BLaER1 (cell line): ENCODE data around the gene STAT6.

ENCODE experiments used
- H3K27ac ChIP-seq: shearing (Covaris generic); formaldehyde crosslinking; 2 replicates; pipeline ENCODE4 v1.8.1; 2022
- H3K27me3 ChIP-seq: shearing (Covaris generic); formaldehyde crosslinking; 2 replicates; pipeline ENCODE4 v1.8.1; 2022
- H3K36me3 ChIP-seq: shearing (Covaris generic); formaldehyde crosslinking; 2 replicates; pipeline ENCODE4 v1.8.1; 2022
- H3K4me1 ChIP-seq: shearing (Covaris generic); formaldehyde crosslinking; 2 replicates; pipeline ENCODE4 v1.8.1; 2022
- H3K4me2 ChIP-seq: shearing (Covaris generic); formaldehyde crosslinking; 2 replicates; pipeline ENCODE4 v1.8.1; 2022
- H3K4me3 ChIP-seq: shearing (Covaris generic); formaldehyde crosslinking; 2 replicates; pipeline ENCODE4 v1.8.1; 2022
- H3K9ac ChIP-seq: shearing (Covaris generic); formaldehyde crosslinking; 2 replicates; pipeline ENCODE4 v1.8.1; 2022
- H3K9me3 ChIP-seq: shearing (Covaris generic); formaldehyde crosslinking; 2 replicates; pipeline ENCODE4 v1.8.1; 2022
- H4K20me1 ChIP-seq: shearing (Covaris generic); formaldehyde crosslinking; 2 replicates; pipeline ENCODE4 v1.8.1; 2022
- Cebpa-rat ChIP-seq: shearing (Covaris generic); IDR thresholded peaks from 2 replicates; pipeline ENCODE4 v1.8.1; 2022

Gene STAT6

GRCh38 chr12:57111031-57111734 lies at the start of gene STAT6:
Gene STAT6, minus strand, starts transcription at chr12:57111362. Its CDS starts 3,084 bp downstream, at chr12:57108278.
- H3K27me3 ChIP-seq = no peaks in the 10 kb centered on the region
- H3K4me2 ChIP-seq = peak within 1 kb of the TSS; percentile 99
- peaks cover 39% of the 10 kb centered on the region for H4K20me1 ChIP-seq
- peaks cover 27% of the 10 kb centered on the region for H3K36me3 ChIP-seq
- H3K4me1 ChIP-seq = peaks cover 35% of the 10 kb centered on the region
- H3K9me3 ChIP-seq = no peaks in the 10 kb centered on the region
- peak within 1 kb of the TSS; percentile 93 for H3K27ac ChIP-seq
- H3K9ac ChIP-seq = peak within 1 kb of the TSS; percentile 95
- no peak for TF ChIP-seq Cebpa-rat
- peak within 1 kb of the TSS; percentile 94 for H3K4me3 ChIP-seq

GRCh38 chr12:57160741-57161140 lies 49.6 kb upstream of the STAT6 start:
- H3K27me3 ChIP-seq = no peaks in the 10 kb centered on the region
- H3K9ac ChIP-seq = no peak overlapping the region
- no peaks in the 10 kb centered on the region for H3K9me3 ChIP-seq
- no peak overlapping the region for H3K27ac ChIP-seq
- no peak for TF ChIP-seq Cebpa-rat
- peaks cover 57% of the 10 kb centered on the region for H3K4me1 ChIP-seq
- H3K4me3 ChIP-seq = no peak overlapping the region
- H3K36me3 ChIP-seq = peaks cover 43% of the 10 kb centered on the region
- no peak overlapping the region for H3K4me2 ChIP-seq
- no peaks in the 10 kb centered on the region for H4K20me1 ChIP-seq

DNA sequence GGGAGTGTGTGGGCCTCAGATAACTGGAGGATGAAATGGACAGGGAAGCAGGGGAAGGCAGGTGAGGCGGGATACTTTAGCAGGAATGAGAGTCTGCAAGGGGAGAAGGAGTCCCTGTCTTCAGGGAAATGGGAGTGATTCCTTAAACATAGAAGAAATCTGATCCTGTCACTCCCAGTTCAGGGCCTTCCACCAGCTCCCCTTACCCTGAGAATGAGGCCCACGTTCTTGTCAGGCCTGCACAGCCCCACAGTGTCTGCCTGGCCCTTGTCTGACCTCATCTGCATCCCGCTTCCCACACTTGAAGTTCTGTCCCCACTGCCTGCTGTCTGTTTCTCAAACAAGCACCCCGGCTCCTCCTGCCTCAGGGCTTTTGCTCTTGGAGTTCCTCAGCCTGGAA lies 48.9 kb upstream of the STAT6 start:
- Histone ChIP-seq H3K4me3 (no peak overlapping the region), H3K27ac (no peak overlapping the region), H3K4me1 (peaks cover 57% of the 10 kb centered on the region), H3K9ac (no peak overlapping the region), H3K9me3 (no peaks in the 10 kb centered on the region), H4K20me1 (no peaks in the 10 kb centered on the region), H3K4me2 (no peak overlapping the region), H3K36me3 (peaks cover 41% of the 10 kb centered on the region), H3K27me3 (no peaks in the 10 kb centered on the region)
- TF ChIP-seq Cebpa-rat = no peak

- no peaks in the 10 kb centered on the region for H4K20me1 ChIP-seq
- H3K4me3 ChIP-seq = no peak overlapping the region
- no peaks in the 10 kb centered on the region for H3K9me3 ChIP-seq
- peak overlapping the region; percentile 63; the same call in 1 of the 2 replicates for H3K27ac ChIP-seq
- H3K4me1 ChIP-seq = peaks cover 64% of the 10 kb centered on the region
- H3K9ac ChIP-seq = no peak overlapping the region
- peaks cover 44% of the 10 kb centered on the region for H3K36me3 ChIP-seq
- H3K27me3 ChIP-seq = no peaks in the 10 kb centered on the region
- TF ChIP-seq Cebpa-rat = no peak
- H3K4me2 ChIP-seq = peak overlapping the region; percentile 76
Measured at GRCh38 chr12:57159311-57159710, 48.1 kb upstream of the STAT6 start.

DNA sequence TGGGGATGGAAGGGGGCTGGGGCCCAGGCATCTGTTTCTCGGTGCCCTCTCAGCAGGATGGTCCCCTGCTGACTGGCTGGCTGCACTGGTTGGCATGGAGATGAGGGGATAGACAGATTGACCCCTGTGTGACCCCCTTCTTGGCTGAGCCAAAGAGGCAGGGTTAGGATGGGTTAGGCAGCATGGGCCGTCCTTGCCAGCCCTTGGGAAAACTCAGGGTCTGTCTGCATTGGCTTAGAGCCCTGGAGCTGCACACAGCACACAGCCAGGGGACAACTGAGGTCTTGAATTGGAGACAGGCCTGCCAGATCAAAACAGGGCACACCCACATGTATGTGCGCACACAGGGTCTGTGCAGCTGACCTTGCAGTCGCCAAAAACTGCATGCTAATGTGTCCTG lies 47.5 kb upstream of the STAT6 start:
- H4K20me1 ChIP-seq = no peaks in the 10 kb centered on the region
- no peaks in the 10 kb centered on the region for H3K27me3 ChIP-seq
- H3K4me1 ChIP-seq = peaks cover 65% of the 10 kb centered on the region
- H3K4me2 ChIP-seq = peak overlapping the region; percentile 76
- H3K36me3 ChIP-seq = peaks cover 48% of the 10 kb centered on the region
- H3K9ac ChIP-seq = no peak overlapping the region
- no peak overlapping the region for H3K4me3 ChIP-seq
- peak overlapping the region; percentile 63; the same call in 1 of the 2 replicates for H3K27ac ChIP-seq
- H3K9me3 ChIP-seq = no peaks in the 10 kb centered on the region
- TF ChIP-seq Cebpa-rat = no peak

GRCh38 chr12:57158186-57158585 lies 47.0 kb upstream of the STAT6 start:
- Histone ChIP-seq H3K4me3 (peak overlapping the region; percentile 11; the same call in 1 of the 2 replicates), H3K4me2 (peak overlapping the region; percentile 76), H3K9ac (no peak overlapping the region), H3K27me3 (no peaks in the 10 kb centered on the region), H3K27ac (peak overlapping the region; percentile 63; the same call in 1 of the 2 replicates), H3K9me3 (no peaks in the 10 kb centered on the region), H3K4me1 (peaks cover 62% of the 10 kb centered on the region), H4K20me1 (no peaks in the 10 kb centered on the region), H3K36me3 (peaks cover 51% of the 10 kb centered on the region)
- no peak for TF ChIP-seq Cebpa-rat

DNA sequence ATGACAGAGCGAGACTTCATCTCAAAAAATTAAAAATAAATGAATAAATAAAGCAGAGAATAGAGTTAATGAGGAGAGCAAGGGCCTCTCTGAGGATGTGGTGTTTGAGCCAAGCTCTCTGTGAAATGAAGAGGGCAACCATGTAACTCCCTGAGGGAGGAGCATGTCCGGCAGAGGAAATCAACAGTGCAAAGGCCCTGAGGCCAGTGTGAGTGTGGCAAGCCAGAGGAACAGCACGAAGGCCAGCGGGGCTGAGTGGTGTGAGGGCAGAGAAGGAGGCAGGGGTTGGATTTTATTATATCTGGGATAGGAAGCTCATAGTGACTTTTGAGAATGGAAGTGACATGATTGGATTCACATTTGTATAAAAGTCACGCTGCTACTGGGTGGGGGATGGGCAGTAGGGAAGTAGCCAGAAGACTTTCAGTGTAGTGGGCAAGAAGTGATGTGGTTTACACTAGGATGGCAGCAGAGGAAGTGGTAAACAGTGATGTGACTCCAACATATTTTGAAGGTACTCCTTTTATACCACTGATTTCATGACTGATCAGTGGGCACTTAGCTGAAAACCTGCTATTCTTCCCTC lies 46.5 kb upstream of the STAT6 start:
- Histone ChIP-seq H3K36me3 (peaks cover 53% of the 10 kb centered on the region), H3K4me1 (peaks cover 57% of the 10 kb centered on the region), H3K4me3 (peak overlapping the region; percentile 11; the same call in 1 of the 2 replicates), H3K9me3 (no peaks in the 10 kb centered on the region), H3K4me2 (peak overlapping the region; percentile 76), H3K27me3 (no peaks in the 10 kb centered on the region), H3K9ac (no peak overlapping the region), H3K27ac (peak overlapping the region; percentile 63; the same call in 1 of the 2 replicates), H4K20me1 (no peaks in the 10 kb centered on the region)
- TF ChIP-seq Cebpa-rat = no peak

DNA sequence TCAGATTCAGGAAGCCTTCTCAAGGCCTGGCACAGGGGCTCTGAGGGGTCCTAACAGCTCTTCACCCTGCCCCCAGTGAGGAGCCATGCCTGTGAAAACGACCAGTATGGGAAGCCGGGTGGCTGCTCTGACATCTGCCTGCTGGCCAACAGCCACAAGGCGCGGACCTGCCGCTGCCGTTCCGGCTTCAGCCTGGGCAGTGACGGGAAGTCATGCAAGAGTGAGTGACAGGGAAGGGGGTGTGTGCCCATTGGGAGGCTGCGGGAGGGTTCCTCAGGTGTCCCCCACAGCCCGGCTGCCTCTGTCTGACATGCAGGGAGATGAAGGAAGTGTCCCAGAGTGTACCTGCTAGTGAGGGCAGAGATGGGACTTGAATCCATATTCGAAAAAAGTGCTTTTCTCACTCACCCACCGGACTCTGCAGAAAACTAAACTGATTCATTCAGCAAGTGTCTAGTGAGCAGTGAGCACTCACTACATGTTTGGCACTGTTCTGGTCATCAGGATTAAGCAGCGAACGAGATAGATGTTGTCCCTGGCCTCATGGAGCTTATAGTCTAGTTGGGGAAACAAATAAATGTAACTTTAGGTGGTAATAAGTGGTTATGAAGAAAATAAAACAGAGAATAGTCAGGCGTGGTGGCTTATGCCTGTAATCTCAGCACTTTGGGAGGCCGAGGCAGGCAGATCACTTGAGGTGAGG lies 45.7 kb upstream of the STAT6 start:
- Histone ChIP-seq H3K4me3 (no peak overlapping the region), H3K4me1 (peaks cover 48% of the 10 kb centered on the region), H3K4me2 (peak overlapping the region; percentile 76), H3K9ac (peak overlapping the region; percentile 50; the same call in 1 of the 2 replicates), H3K36me3 (peaks cover 44% of the 10 kb centered on the region), H3K27ac (peak overlapping the region; percentile 66), H3K9me3 (no peaks in the 10 kb centered on the region), H4K20me1 (no peaks in the 10 kb centered on the region), H3K27me3 (no peaks in the 10 kb centered on the region)
- TF ChIP-seq Cebpa-rat = no peak

GRCh38 chr12:57154804-57155434 lies 43.8 kb upstream of the STAT6 start:
- H3K4me2 ChIP-seq = peak overlapping the region; percentile 3
- no peaks in the 10 kb centered on the region for H3K27me3 ChIP-seq
- no peaks in the 10 kb centered on the region for H3K9me3 ChIP-seq
- peaks cover 48% of the 10 kb centered on the region for H3K4me1 ChIP-seq
- peaks cover 31% of the 10 kb centered on the region; the same call in 1 of the 2 replicates for H3K36me3 ChIP-seq
- no peak overlapping the region for H3K4me3 ChIP-seq
- no peaks in the 10 kb centered on the region for H4K20me1 ChIP-seq
- no peak overlapping the region for H3K9ac ChIP-seq
- TF ChIP-seq Cebpa-rat = no peak
- H3K27ac ChIP-seq = no peak overlapping the region
